ENCODE results near the gene NUP58. TPM values are rescaled to one million over a fixed set of nuclear protein-coding genes. Genes with fewer than 3 reads are reported as not detected.

The NUP58 gene
- total RNA-seq, 2 donors from 2014 or later = 40.7 to 52.4 TPM

DNA sequence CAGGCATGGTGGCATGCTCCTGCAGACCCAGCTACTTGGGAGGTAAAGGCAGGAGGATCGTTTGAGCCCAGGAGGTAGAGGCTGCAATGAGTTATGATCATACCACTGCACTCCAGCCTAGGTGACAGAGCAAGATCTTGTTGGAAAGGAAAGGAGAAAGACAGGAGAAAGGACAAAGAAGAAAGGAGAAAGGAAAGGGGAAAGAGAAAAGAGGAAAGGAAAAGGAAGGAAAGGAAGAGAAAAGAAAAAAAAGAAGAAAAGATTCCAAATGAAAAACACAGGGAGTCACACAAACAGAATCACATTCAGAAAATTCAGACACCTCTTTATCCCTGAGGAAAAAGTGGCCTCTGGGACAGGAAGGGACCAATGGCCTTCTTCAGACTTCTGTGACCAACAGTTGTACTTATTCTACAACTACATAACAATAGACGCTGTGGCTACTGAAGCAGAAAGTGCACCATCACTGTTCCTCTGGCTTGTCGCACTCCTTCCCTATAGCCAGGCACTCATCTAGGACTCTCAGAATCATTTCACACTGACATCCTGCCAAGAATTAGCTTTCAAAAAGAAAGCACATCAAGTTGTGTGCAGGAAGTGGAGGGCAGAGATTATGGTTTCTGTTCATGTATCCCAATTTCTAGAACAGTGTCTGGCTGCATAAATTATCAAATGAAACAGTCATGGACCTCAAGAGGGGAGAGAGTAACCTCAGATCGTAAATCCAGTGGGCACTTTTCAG, 20.1 kb upstream of the NUP58 start:
- intact Hi-C loops (cut with DNase I) = no loop called here
- no peak overlapping the region for H3K4me3 ChIP-seq
- no peak overlapping the region for H3K9ac ChIP-seq (ENCODE audit: low read depth in 2 of 2, low read length in 2 of 2)
- no peaks in the 10 kb centered on the region for H3K9me3 ChIP-seq
- no peaks in the 10 kb centered on the region for H3K36me3 ChIP-seq
- no peak overlapping the region for H3K27ac ChIP-seq
- H3K4me1 ChIP-seq = peaks cover 6% of the 10 kb centered on the region
- TF ChIP-seq, protein P1, sequence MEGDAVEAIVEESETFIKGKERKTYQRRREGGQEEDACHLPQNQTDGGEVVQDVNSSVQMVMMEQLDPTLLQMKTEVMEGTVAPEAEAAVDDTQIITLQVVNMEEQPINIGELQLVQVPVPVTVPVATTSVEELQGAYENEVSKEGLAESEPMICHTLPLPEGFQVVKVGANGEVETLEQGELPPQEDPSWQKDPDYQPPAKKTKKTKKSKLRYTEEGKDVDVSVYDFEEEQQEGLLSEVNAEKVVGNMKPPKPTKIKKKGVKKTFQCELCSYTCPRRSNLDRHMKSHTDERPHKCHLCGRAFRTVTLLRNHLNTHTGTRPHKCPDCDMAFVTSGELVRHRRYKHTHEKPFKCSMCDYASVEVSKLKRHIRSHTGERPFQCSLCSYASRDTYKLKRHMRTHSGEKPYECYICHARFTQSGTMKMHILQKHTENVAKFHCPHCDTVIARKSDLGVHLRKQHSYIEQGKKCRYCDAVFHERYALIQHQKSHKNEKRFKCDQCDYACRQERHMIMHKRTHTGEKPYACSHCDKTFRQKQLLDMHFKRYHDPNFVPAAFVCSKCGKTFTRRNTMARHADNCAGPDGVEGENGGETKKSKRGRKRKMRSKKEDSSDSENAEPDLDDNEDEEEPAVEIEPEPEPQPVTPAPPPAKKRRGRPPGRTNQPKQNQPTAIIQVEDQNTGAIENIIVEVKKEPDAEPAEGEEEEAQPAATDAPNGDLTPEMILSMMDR (IDR thresholded peaks at IDR 0.05) = no peak
- H3K27me3 ChIP-seq = no peaks in the 10 kb centered on the region
- no peak for DNase-seq

DNA sequence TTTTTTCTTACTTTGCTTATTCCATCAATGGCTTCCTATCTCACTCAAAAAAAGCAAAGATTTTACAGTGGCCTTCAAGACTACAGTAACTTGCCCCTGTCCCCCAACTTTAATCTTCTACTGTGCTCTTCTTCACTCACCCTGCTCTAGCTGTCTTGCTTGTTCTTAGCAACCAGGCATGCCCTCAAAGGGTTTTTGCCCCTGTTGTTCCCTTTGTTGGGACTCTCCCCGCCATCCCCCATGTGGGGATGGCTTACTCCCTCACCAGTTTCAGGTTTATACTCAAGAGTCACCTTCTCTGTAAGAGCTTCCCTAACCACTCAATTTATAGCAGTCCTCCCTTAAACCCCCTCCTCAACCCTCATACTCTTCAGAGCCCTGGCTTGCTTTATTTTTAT, 19.5 kb upstream of the NUP58 start:
- no peaks in the 10 kb centered on the region for H3K27me3 ChIP-seq
- intact Hi-C loops (cut with DNase I) = no loop called here
- H3K9ac ChIP-seq (ENCODE audit: low read depth in 2 of 2, low read length in 2 of 2) = no peak overlapping the region
- H3K9me3 ChIP-seq = no peaks in the 10 kb centered on the region
- no peak for DNase-seq
- TF ChIP-seq, protein P1 (IDR thresholded peaks at IDR 0.05) = no peak
- H3K4me1 ChIP-seq = peaks cover 6% of the 10 kb centered on the region
- H3K27ac ChIP-seq = no peak overlapping the region
- no peaks in the 10 kb centered on the region for H3K36me3 ChIP-seq
- H3K4me3 ChIP-seq = no peak overlapping the region

DNA sequence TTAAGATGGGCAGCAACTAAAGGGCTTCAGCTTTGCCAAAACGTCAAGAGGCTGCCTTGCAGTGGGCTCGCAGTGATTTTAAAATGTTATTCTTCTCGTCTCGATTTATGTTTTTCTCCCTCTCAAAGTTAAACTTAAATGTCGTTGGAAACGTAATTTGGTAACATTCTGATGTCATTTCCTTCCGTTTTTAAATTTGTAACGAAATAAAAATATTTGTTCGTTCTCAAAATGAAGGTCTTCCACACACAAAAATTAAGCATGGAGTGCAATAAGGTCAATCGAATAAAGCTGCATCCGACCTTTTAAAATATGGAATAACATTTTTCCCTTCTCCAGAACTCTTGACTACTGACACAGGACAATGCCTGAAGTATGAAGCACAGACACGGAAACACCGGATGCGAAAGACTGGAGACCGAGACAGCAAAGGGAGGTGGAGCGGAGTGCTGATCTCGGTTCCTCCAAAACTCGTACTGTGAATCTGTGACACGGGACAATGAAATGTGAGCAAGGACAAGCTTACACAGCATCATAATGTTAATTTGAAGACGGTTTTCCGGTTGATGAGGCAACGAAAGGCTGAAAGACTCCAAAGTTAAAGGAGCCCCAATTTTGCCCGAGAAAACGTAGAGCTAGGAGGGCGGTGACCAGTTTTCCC, 15.0 kb upstream of the NUP58 start:
- Histone ChIP-seq H3K36me3 (no peaks in the 10 kb centered on the region), H3K4me3 (peak overlapping the region; percentile 64), H3K9ac (ENCODE audit: low read depth in 2 of 2, low read length in 2 of 2) (peak overlapping the region; percentile 79 to 94), H3K27ac (peak overlapping the region; percentile 78), H3K4me1 (peaks cover 6% of the 10 kb centered on the region), H3K27me3 (no peaks in the 10 kb centered on the region), H3K9me3 (no peaks in the 10 kb centered on the region)
- TF ChIP-seq, protein P1 (IDR thresholded peaks at IDR 0.05) = no peak
- intact Hi-C loops (cut with DNase I) = no loop called here
- DNase-seq = peak; percentile 46

DNA sequence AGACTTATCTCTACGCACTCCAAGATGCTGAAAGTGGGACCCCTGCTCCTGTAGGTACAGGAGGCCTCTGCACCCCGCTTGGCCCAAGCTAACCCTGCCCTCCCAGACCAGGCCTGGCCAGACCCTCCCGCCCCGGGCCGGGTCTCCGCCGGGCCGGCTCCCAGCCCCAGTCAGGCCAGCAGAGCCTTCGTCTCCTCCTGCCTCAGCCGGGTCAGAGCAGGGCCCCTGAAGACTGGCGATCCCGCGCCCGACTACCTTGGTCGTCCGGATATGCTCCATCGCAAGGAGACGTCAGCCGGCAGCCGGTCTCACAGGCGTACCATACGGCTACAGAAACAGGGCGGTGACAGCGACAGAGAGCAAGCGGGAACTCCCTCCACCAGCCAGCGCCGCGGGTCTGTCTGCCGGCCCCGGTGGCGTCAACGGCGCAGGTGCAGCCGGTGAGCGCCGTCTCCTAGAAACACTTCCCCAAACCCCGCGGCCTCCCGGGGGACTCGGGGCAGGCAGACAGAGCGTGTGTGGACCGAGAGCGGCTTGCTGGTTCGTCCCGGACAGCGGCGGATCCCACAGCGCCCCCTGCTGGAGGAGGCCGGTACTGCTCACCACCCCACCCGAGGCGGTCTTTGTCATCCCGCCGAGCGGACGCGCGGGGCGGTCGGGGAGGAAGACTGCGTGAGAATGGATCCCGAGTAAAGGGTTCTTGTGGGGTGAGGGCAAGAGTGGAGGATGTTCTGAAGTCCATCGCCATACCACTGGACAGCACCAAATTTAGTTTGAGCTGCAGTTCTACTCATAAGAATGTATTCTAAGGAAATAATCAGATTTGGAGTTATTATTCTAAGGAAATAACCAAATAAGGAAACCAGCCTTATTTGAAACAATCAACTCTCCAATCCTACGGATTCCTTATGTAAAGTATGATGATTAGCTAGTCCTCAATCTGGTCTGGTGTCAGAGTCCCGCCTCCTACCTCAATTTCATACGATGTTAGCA, 14.2 kb upstream of the NUP58 start, which contains the start of gene MTMR6:
MTMR6 (minus strand) TSS at position 520 of the 993 bp plus-strand sequence; CDS start at position 279, 241 bp downstream.
- intact Hi-C loops (cut with DNase I) = no loop called here
- Histone ChIP-seq H3K4me1 (peaks cover 6% of the 10 kb centered on the region), H3K4me3 (peak within 1 kb of the TSS; percentile 64), H3K9ac (ENCODE audit: low read depth in 2 of 2, low read length in 2 of 2) (peak within 1 kb of the TSS; percentile 79 to 94), H3K9me3 (no peaks in the 10 kb centered on the region), H3K27me3 (no peaks in the 10 kb centered on the region), H3K36me3 (no peaks in the 10 kb centered on the region), H3K27ac (peak within 1 kb of the TSS; percentile 78)
- TF ChIP-seq, protein P1 (IDR thresholded peaks at IDR 0.05) = peak; percentile 100
- peak; percentile 94 for DNase-seq

DNA sequence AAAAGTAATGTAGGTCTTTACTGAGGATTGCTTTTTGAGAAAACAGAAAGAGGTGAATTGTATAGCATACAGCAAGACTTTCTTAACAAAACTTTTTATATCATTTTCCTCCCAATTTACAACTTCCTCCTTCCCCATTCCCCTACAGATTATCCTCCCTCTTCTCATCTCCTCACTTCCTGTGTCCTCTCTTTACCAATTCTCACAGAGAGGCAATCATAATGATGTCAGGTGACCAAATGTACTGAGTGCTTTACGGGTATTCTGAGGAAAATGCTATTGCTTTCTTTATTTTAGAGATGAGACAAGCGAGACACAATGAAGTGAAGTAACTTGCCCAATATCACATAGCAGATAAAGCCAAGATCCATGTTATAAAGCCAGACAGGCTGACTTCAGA, 12.5 kb upstream of the NUP58 start:
- Histone ChIP-seq H3K9me3 (no peaks in the 10 kb centered on the region), H3K4me1 (peaks cover 6% of the 10 kb centered on the region), H3K9ac (ENCODE audit: low read depth in 2 of 2, low read length in 2 of 2) (no peak overlapping the region), H3K36me3 (no peaks in the 10 kb centered on the region), H3K27ac (no peak overlapping the region), H3K4me3 (no peak overlapping the region), H3K27me3 (no peaks in the 10 kb centered on the region)
- TF ChIP-seq, protein P1 (IDR thresholded peaks at IDR 0.05) = no peak
- intact Hi-C loops (cut with DNase I) = no loop called here
- no peak for DNase-seq
